H1 (cell line): Measurements from ENCODE around the gene ZBTB46.

ENCODE experiments used
- CBX5 ChIP-seq: fragments of 300-800, 300-1000 bp; sonication (generic); IDR thresholded peaks from 2 replicates; pipeline ENCODE4 v1.7.1; 2016; ENCODE audit warnings: antibody characterized with exemption, low read length, low read depth
- EP300 ChIP-seq, 2 experiments: IDR thresholded peaks; 1 replicate in 1 of 2; 2 replicates in 1 of 2; pipeline ENCODE4 v1.6.1; 2011 to 2012; ENCODE audit warnings: low read depth in 2 of 2, low read length in 2 of 2, mild to moderate bottlenecking in 2 of 2, borderline replicate concordance in 1 of 2, inconsistent platforms in 1 of 2, moderate library complexity in 1 of 2
- EZH2 ChIP-seq: fragments of 200-600 bp; sonication (generic); IDR thresholded peaks from 2 replicates; pipeline ENCODE4 v1.7.1; 2012; ENCODE audit warnings: low read depth, mild to moderate bottlenecking, moderate library complexity, low read length, inconsistent platforms; ENCODE audit not compliant: severe bottlenecking
- FOSL1 ChIP-seq: IDR thresholded peaks from 2 replicates; pipeline ENCODE4 v1.6.1; 2011; ENCODE audit warnings: mild to moderate bottlenecking, low read depth, low read length, moderate library complexity; ENCODE audit not compliant: insufficient read depth
- NRF1 ChIP-seq: IDR thresholded peaks from 2 replicates; pipeline ENCODE4 v1.6.1; 2011; ENCODE audit warnings: mild to moderate bottlenecking, low read depth, low read length, improper control_type of control experiment
- YY1 ChIP-seq: IDR thresholded peaks from 2 replicates; pipeline ENCODE4 v1.6.1; 2011; ENCODE audit warnings: low read depth, mild to moderate bottlenecking, low read length
- TF ChIP-seq, protein P1 (sequence below), 3 experiments: IDR thresholded peaks; 1 replicate in 2 of 3; 2 replicates in 1 of 3; pipeline versions ENCODE4 v1.5.1 to v1.6.1; 2011; ENCODE audit warnings: low read length in 3 of 3, mild to moderate bottlenecking in 3 of 3, inconsistent platforms in 2 of 3, low read depth in 1 of 3, moderate library complexity in 1 of 3; ENCODE audit not compliant: insufficient read depth in 1 of 3; ENCODE audit errors: control extremely low read depth in 1 of 3

GRCh38 chr20:63753381-63753780 lies 77.7 kb downstream of the ZBTB46 start:
- TF ChIP-seq CBX5 (no peak), FOSL1 (no peak), YY1 (no peak), EZH2 (no peak), EP300 (IDR thresholded peaks at IDR 0.05; ENCODE audit: borderline replicate concordance in 1 of 2, low read depth in 2 of 2, low read length in 2 of 2) (no peak), NRF1 (no peak)
- TF ChIP-seq, protein P1, sequence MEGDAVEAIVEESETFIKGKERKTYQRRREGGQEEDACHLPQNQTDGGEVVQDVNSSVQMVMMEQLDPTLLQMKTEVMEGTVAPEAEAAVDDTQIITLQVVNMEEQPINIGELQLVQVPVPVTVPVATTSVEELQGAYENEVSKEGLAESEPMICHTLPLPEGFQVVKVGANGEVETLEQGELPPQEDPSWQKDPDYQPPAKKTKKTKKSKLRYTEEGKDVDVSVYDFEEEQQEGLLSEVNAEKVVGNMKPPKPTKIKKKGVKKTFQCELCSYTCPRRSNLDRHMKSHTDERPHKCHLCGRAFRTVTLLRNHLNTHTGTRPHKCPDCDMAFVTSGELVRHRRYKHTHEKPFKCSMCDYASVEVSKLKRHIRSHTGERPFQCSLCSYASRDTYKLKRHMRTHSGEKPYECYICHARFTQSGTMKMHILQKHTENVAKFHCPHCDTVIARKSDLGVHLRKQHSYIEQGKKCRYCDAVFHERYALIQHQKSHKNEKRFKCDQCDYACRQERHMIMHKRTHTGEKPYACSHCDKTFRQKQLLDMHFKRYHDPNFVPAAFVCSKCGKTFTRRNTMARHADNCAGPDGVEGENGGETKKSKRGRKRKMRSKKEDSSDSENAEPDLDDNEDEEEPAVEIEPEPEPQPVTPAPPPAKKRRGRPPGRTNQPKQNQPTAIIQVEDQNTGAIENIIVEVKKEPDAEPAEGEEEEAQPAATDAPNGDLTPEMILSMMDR (IDR thresholded peaks at IDR 0.05; ENCODE audit: control extremely low read depth in 1 of 3, insufficient read depth in 1 of 3, low read depth in 1 of 3, low read length in 3 of 3) = no peak
